Non-pigmented ciliary epithelial cell (primary cell): ENCODE measurements around the gene CD38.

ENCODE experiments used
- DNase-seq: peaks from one replicate; pipeline ENCODE4 v3.0.0-alpha.2; 2010; ENCODE audit warnings: low read depth

CD38 gene

GRCh38 chr4:15868111-15868510 lies 90.0 kb downstream of the CD38 start:
- no peak for DNase-seq

GRCh38 chr4:15868826-15869413 lies 90.8 kb downstream of the CD38 start:
- DNase-seq, result no peak

GRCh38 chr4:15870079-15870478 lies 92.0 kb downstream of the CD38 start:
- no peak for DNase-seq

GRCh38 chr4:15870921-15871664 lies 93.0 kb downstream of the CD38 start:
- DNase-seq, result no peak

GRCh38 chr4:15873117-15873516 lies 95.0 kb downstream of the CD38 start:
- DNase-seq, result no peak

GRCh38 chr4:15874671-15875070 lies 96.5 kb downstream of the CD38 start:
- DNase-seq, result no peak

GRCh38 chr4:15875663-15876460 lies 97.7 kb downstream of the CD38 start:
- no peak for DNase-seq

GRCh38 chr4:15878011-15878410 lies 99.9 kb downstream of the CD38 start:
- no peak for DNase-seq

GRCh38 chr4:15881820-15882219 lies 103.7 kb downstream of the CD38 start:
- no peak for DNase-seq

- DNase-seq, result peak; percentile 44
These were observed 104.6 kb downstream of the CD38 start for GRCh38 chr4:15882675-15883086.

GRCh38 chr4:15883610-15884243 lies 105.6 kb downstream of the CD38 start:
- no peak for DNase-seq

GRCh38 chr4:15884666-15885065 lies 106.5 kb downstream of the CD38 start:
- no peak for DNase-seq

GRCh38 chr4:15885422-15885821 lies 107.3 kb downstream of the CD38 start:
- DNase-seq, result no peak

GRCh38 chr4:15888515-15888914 lies 110.4 kb downstream of the CD38 start:
- no peak for DNase-seq

- DNase-seq, result no peak
These were observed 112.2 kb downstream of the CD38 start for GRCh38 chr4:15890246-15890829.

- no peak for DNase-seq
These were observed 113.2 kb downstream of the CD38 start for GRCh38 chr4:15891312-15891711.

- peak; percentile 95 for DNase-seq
These were observed 115.8 kb downstream of the CD38 start for GRCh38 chr4:15893962-15894361.

- DNase-seq, result no peak
These were observed 116.3 kb downstream of the CD38 start for GRCh38 chr4:15894393-15894792.

- DNase-seq, result no peak
These were observed 117.1 kb downstream of the CD38 start for GRCh38 chr4:15894921-15895916.

GRCh38 chr4:15897577-15897976 lies 119.4 kb downstream of the CD38 start:
- DNase-seq, result no peak

GRCh38 chr4:15898902-15899301 lies 120.8 kb downstream of the CD38 start:
- no peak for DNase-seq
